GM18508 (cell line): Measurements from ENCODE around the gene GINM1.
A peak's percentile ranks its signal among the peaks of the same experiment; 100 is the strongest.

Experiments
- ATAC-seq: cut with Tn5 transposase; IDR thresholded peaks from one replicate; pipeline ENCODE4 v1.9.1; 2021; ENCODE audit warnings: moderate number of reproducible peaks; ENCODE audit not compliant: insufficient read depth, unreplicated experiment

Gene GINM1, protein sequence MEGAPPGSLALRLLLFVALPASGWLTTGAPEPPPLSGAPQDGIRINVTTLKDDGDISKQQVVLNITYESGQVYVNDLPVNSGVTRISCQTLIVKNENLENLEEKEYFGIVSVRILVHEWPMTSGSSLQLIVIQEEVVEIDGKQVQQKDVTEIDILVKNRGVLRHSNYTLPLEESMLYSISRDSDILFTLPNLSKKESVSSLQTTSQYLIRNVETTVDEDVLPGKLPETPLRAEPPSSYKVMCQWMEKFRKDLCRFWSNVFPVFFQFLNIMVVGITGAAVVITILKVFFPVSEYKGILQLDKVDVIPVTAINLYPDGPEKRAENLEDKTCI

DNA sequence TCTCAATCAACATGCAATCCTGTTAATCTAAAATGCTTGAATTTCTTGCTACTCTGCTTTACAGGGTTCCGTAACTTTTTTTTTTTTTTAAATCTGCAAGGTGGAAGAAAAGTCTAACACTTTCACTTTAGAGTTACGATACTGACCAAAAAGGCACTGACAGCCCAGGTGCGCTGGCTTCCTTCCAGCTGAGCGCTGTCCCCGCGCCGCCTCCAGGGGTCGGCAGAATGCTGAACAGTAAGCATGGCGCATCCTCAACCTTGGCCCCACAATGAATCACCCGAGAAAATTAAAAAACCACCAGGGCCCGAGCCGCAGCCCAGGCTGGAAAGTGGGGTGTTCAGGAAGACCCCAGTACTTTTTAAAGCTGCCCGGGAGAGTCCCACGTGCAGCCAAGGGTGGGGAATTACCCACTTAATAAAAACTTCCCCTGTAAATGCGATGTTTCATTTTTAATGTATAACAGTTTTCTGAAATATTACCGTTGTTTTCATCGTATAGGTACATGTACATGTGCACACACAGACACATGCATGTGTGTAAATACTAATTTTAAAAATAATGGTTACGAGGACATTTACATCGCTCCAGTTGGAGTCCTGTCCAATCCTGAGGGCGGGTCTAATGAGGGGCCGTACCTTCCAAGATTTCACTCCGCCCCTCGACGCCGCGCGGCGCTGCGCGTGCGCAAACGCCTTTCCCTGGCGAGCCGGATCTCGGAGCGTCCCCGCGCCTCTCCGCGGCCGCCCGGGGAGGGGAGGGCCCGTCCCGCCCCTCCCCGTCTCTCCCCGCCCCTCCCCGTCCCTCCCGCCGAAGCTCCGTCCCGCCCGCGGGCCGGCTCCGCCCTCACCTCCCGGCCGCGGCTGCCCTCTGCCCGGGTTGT, at the start of gene GINM1:
Gene GINM1, plus strand, starts transcription at position 849 of the 883 bp plus-strand sequence. CDS start 40 bp downstream, outside the sequence.
- ATAC-seq = peak; percentile 63

DNA sequence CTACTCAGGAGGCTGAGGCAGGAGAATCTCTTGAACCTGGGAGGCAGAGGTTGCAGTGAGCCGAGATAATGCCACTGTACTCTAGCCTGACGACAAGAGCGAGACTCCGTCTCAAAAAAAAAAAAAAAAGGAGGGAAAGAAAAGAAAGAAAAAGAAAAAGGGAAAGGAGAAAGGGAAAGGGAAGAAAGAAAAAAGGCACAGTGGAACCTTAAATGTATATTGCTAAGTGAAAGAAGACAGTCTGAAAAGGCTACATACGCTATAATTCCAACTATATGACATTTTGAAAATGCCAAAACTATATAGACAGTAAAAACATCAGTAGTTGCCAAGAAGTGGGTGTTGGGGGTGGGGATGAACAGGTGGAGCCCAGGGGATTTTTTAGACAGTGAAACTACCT, 36.5 kb upstream of the GINM1 start:
- no peak for ATAC-seq

DNA sequence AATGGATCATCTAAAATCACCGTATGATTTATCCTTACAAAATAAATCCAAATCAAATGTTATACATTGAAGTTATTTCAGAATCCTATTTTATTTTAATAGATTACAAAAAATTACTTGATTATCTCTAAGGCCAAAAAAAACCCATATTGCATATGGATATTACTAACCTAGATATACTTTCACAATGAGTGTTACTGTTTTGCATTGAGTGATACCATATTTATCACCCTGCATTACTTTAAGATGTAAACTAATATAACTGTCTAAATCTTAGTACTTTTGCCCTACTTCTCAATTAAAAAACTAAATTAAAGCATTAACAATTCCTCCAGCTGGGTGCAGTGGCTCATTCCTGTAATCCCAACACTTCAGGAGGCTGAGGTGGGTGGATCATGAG, 31.4 kb upstream of the GINM1 start:
- no peak for ATAC-seq

- ATAC-seq = no peak
These were observed 25.0 kb upstream of the GINM1 start for GRCh38 chr6:149541139-149541538.

DNA sequence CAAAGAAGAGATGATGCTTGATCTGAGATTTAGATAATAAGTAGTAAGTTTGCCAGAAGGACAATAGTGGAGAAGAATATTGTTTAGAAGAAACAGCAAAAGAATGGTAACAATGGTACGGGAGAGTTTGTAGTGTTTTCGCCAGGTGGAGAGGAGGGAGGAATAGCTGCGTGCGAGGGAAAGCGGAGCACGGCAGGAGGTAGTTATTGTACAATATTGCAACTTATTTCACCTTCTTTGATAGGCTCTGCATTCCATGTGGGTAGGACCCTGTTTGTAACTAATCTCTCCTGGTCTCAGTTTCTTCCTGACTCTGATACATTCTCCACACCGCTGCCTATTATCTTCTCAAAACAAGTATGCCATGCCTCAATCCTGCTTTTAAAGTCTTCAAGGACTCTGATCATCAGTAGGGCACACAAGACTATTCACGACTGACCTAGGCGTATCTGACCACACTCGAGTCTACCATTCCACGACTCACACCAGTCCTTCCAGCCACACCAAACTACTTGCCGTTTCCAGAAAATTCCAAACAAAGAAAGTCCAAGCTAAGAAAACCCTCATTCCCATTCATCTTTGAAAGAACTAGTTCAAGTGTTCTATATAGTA, 21.4 kb upstream of the GINM1 start:
- no peak for ATAC-seq

DNA sequence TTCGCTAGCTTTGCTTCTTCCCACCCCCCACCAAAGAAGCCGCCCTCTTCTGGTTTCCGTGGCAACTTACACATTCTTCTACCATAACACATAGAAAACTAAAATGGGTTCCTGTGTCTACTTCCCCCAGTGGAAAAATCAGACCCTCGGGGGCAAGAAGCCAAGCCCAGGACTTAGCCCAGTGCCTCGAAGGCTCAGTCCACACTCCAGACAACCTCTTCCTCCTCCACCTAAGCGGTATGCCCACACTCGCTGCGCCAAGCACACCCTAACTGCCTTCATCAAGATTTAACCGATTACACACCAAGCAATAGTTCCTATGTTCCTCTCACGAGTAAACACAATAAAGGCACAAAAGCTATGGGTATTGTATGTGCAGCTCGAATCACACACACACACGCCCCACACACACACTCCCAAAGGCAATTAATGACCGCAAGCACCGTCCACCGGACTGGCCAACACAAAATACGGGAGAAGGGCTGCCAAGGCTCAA, 20.9 kb upstream of the GINM1 start:
- ATAC-seq = no peak

GRCh38 chr6:149545754-149546471, 20.3 kb upstream of the GINM1 start, which contains the start of gene PPIL4:
PPIL4 (minus strand) TSS chr6:149546043; CDS start chr6:149546005, 38 bp downstream.
- peak; percentile 57 for ATAC-seq

DNA sequence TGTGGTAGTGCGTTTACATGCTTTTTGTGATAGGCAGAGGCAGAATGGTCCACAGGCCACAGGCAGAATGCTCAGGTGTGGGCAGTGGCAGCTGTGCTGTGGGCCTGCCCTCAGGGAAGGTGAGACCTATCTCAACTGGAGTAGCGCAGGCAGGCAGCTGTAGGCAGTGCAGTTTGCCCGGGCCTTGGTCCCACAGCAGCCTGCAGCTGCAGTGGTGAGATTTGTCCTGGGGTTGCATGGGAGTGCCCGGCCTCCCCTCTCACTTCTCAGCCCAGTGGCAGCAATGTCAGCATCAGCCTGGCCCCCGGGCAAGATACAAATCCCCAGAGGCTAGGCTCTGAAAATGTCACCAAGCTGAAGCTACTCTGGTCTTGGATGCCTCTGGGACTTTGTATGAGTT, 14.3 kb upstream of the GINM1 start:
- no peak for ATAC-seq

DNA sequence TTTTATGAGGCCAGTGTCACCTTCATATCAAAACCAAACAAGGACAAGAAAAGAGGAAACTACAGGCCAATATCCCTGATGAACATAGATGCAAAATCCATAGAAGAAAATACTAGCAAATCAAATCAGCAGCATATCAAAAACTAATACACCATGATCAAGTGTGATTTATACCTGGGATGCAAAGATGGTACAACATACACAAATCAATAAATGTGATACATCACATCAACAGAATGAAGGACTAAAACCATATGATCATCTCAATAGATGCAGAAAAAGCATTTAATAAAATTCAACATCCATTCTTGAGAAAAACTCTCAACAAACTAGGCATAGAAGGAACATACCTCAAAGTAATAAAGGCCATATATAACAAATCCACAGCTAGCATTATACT, 8.1 kb upstream of the GINM1 start:
- no peak for ATAC-seq

DNA sequence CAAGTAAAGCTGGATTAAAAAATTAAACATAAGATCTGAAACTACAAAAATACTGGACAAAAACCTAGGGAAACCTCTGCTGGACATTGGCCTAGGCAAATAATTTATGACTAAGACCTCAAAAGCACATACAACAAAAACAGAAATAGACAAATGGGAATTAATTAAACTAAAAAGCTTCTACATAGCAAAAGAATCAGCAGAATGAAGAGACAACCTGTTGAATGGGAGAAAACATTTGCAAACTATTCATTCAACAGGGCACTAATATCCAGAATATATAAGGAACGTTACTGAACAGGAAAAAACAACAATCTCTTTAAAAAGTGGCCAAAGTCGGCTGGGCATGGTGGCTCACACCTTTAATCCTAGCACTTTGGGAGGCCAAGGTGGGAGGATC, 6.8 kb upstream of the GINM1 start:
- no peak for ATAC-seq

- no peak for ATAC-seq
These were observed 5.4 kb upstream of the GINM1 start for GRCh38 chr6:149560736-149561135.

DNA sequence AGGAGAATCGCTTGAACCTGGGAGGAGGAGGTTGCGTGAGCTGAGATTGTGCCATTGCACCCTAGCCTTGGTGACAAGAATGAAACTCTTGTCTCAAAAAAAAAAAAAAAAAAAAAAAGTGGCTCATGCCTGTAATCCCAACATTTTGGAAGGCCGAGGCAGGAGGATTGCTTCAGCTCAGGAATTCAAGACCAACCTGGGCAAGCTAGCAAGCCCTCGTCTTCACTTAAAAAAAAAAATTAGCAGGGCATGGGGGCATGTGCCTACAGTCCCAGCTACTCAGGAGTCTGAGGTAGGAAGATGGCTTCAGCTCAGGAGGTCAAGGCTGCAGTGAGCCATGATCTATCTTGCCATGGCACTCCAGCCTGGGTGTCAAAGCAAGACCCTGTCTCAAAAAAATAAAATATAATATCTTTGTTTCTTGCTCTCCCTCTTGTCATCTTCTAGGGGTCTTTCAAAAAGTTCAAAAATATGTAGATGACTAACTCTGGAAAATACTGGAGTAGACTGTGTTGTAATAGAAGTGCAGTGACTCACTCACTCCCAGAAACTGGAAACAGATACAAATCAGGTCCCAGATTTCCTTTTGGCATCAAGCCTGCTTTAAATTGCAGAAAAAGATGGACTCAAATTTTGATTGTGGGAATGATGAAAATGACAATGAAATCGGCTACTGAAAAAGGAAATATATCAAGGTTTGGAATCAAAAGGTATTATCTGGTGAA, 2.8 kb upstream of the GINM1 start:
- no peak for ATAC-seq

DNA sequence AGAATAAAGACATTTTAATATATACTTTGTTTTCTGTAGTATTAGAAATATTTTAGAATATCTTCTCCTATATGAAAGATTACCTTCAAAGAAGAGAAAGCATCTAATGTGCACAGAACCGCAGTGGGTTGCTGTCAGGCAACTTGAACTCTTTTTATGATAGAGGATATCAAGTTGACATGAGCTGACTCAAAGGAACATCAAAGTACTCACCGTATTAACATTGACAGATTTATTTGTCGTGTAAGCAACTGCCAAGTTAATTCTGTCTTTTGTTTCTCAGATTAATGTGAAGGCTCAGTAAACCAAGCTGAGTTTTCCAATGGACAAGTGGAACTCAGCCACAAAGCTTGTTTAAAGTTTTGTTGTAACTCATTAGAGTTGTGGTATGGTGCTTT, 2.2 kb upstream of the GINM1 start:
- ATAC-seq = no peak

GRCh38 chr6:149566410-149567193, 427 bp downstream of the GINM1 start:
- peak; percentile 3 for ATAC-seq

DNA sequence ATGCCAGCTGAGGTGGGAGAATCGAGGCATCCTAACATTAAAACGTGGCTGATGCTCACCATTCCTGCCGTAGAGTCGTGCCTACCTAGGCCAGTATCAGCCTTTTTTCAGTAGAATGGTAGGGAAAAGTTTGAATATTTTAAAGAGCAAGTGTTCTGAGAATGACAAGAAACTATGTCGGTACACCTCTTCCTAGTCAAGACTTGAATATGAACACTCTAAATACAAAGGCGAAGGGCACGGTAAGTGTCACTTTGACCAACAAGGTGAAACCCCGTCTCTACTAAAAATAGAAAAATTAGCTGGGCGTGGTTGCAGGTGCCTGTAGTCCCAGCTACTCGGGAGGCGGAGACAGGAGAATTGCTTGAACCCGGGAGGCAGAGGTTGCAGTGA, 1.0 kb downstream of the GINM1 start:
- no peak for ATAC-seq

DNA sequence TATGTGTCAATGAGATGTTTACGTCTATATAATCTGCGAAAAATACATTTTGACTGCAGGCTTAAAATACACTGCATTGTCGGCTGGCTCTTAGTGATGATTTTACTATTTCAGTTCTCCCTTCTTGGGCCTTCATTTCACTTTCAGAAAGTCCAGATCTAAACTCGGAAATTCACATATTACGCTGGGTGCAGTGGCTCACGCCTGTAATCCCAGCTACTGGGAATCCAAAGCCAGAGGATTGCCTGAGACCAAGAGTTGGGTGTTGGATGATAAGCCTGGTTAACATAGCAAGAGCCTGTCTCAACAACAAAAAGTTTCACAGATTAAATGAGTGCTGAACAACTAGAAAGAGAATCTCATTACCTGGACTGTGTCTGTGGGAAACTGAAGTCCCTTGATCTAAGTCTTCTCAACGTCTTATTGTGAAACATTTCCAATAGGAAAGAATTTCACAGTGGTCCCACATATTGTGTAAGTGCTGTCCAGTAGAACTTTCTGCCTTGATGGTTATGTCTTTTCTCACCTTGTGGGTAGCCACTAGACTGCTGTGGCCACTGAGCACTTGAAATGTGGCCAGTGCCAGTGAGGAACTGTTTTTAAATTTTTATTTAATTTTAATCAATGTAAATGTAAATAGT, 1.9 kb downstream of the GINM1 start:
- no peak for ATAC-seq

DNA sequence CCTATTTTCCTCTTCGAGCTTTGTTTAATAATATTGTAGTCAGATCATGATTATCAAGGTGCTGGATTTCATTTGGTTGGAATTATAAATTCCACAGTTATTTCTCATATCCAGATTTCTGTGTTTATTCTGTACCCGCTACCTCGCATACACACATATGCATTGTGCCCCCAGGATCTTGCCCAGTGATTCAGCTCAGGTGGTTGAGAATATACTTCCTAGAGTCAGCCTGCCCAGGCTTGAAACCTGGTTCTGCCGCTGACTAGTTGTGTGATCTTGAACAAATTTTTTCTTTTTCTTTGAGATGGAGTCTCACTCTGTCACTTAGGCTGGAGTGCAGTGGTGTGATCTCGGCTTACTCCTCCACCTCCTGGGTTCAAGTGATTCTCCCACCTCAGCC, 14.7 kb downstream of the GINM1 start:
- no peak for ATAC-seq

- no peak for ATAC-seq
These were observed 15.2 kb downstream of the GINM1 start for GRCh38 chr6:149581349-149581748.
